WERI-Rb-1 (cell line): Measurements from ENCODE around the gene MOB2.

Experiments
- DNase-seq: peaks from one replicate; pipeline ENCODE4 v3.0.0-alpha.2; 2020
- H3K27ac ChIP-seq: fragments of 250-450 bp; sonication (Bioruptor Pico); 2 replicates; pipeline ENCODE4 v1.5.1; 2020; ENCODE audit warnings: mild to moderate bottlenecking, moderate library complexity
- H3K27me3 ChIP-seq: fragments of 250-450 bp; sonication (Bioruptor Pico); 2 replicates; pipeline ENCODE4 v1.5.1; 2021; ENCODE audit warnings: mild to moderate bottlenecking, low read depth, moderate library complexity; ENCODE audit not compliant: insufficient read depth, severe bottlenecking
- H3K36me3 ChIP-seq: fragments of 250-450 bp; sonication (Bioruptor Pico); 2 replicates; pipeline ENCODE4 v1.5.1; 2020; ENCODE audit warnings: mild to moderate bottlenecking, moderate library complexity
- H3K4me3 ChIP-seq: 2 replicates; pipeline ENCODE4 v1.5.1; 2011; ENCODE audit warnings: low read depth, mild to moderate bottlenecking, control low read depth, low read length
- H3K9me3 ChIP-seq: fragments of 250-450 bp; sonication (Bioruptor Pico); 2 replicates; pipeline ENCODE4 v1.5.1; 2021; ENCODE audit warnings: mild to moderate bottlenecking, moderate library complexity; ENCODE audit not compliant: severe bottlenecking
- TF ChIP-seq, protein P1 (sequence below): IDR thresholded peaks from 2 replicates; pipeline ENCODE4 v1.5.1; 2011; ENCODE audit warnings: low read depth, mild to moderate bottlenecking, control low read depth, inconsistent platforms, low read length

MOB2 gene

DNA sequence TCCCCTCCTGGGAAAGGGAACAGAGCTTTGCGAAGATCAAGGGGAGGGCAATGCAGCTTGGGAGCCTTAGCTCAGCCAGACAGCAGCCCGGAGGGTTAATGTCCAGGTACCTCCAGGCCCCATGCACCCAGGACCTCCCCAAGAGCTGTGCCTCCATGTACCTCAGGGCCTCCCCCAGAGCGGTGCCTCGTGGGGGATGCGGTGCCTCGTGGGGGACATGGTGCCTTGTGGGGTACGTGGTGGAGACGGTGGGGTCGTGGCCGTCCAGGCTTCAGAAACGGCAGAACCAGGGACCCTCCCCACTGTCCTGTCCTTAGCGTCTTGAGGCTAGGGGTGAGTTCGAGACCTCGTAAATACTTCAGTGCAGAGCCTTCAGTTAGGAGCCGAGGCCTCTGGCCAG, 63.6 kb downstream of the MOB2 start:
- H3K36me3 ChIP-seq = peaks cover 2% of the 10 kb centered on the region; the same call in 1 of the 2 replicates
- H3K27me3 ChIP-seq = no peaks in the 10 kb centered on the region
- H3K9me3 ChIP-seq = peaks cover 4% of the 10 kb centered on the region
- no peak overlapping the region for H3K4me3 ChIP-seq
- H3K27ac ChIP-seq = no peak overlapping the region
- TF ChIP-seq, protein P1, sequence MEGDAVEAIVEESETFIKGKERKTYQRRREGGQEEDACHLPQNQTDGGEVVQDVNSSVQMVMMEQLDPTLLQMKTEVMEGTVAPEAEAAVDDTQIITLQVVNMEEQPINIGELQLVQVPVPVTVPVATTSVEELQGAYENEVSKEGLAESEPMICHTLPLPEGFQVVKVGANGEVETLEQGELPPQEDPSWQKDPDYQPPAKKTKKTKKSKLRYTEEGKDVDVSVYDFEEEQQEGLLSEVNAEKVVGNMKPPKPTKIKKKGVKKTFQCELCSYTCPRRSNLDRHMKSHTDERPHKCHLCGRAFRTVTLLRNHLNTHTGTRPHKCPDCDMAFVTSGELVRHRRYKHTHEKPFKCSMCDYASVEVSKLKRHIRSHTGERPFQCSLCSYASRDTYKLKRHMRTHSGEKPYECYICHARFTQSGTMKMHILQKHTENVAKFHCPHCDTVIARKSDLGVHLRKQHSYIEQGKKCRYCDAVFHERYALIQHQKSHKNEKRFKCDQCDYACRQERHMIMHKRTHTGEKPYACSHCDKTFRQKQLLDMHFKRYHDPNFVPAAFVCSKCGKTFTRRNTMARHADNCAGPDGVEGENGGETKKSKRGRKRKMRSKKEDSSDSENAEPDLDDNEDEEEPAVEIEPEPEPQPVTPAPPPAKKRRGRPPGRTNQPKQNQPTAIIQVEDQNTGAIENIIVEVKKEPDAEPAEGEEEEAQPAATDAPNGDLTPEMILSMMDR = no peak
- no peak for DNase-seq

GRCh38 chr11:1422481-1422880, 64.1 kb downstream of the MOB2 start:
- TF ChIP-seq, protein P1 = 0 out of 2 replicates have a peak, but pooled peaks have one; percentile 16
- no peaks in the 10 kb centered on the region for H3K27me3 ChIP-seq
- H3K4me3 ChIP-seq = no peak overlapping the region
- no peaks in the 10 kb centered on the region for H3K36me3 ChIP-seq
- no peak for DNase-seq
- H3K27ac ChIP-seq = no peak overlapping the region
- peaks cover 4% of the 10 kb centered on the region for H3K9me3 ChIP-seq

GRCh38 chr11:1421291-1421690, 65.3 kb downstream of the MOB2 start:
- Histone ChIP-seq H3K27me3 (no peaks in the 10 kb centered on the region), H3K27ac (no peak overlapping the region), H3K9me3 (peaks cover 14% of the 10 kb centered on the region), H3K36me3 (peaks cover under 1% of the 10 kb centered on the region), H3K4me3 (no peak overlapping the region)
- TF ChIP-seq, protein P1 = no peak
- DNase-seq = no peak

DNA sequence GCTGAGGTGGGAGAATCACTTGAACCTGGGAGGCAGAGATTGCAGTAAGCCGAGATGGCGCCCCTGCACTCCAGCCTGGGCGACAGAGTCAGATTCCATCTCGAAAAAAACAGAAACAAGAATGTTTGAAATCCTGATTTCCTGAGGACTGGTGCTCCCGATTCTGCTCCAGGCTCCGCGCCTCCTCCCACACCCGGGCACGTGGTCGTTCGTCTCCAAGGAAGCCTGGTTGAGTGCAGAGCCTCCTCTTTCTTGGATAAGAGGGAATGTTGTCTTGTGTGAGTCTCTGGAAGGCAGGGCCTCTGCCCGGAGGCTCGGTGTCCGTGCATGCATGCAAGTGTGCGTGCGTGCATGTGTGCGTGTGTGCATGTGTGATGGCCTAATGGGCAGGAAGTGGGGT, 66.8 kb downstream of the MOB2 start:
- TF ChIP-seq, protein P1 = no peak
- Histone ChIP-seq H3K27me3 (no peaks in the 10 kb centered on the region), H3K4me3 (no peak overlapping the region), H3K9me3 (peaks cover 26% of the 10 kb centered on the region), H3K36me3 (peaks cover 12% of the 10 kb centered on the region), H3K27ac (no peak overlapping the region)
- no peak for DNase-seq
